LNCAP (cell line): ENCODE results near the gene KCNIP1.

Experiments used
- TF ChIP-seq, protein P1 (sequence below): fragments of 450-650 bp; IDR thresholded peaks from 2 replicates; pipeline ENCODE4 v1.5.1; 2017; ENCODE audit warnings: mild to moderate bottlenecking

The KCNIP1 gene

DNA sequence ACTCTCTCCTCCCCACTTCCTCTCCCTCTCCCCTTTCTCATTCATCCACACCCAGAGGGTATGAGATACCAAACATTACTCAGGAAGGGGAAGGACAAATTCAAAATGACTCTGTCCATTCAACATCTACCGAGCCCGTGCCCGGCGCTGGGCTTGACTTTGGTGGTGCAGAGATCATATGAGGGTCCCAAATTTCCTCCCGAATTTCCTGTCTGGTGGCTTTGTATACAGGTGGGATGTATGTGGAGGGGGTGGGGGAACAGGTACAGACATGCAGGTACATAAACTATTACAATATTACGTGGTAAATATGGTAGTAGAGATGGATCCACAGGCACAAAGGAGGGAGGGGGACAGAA, 257.9 kb downstream of the KCNIP1 start:
- TF ChIP-seq, protein P1, sequence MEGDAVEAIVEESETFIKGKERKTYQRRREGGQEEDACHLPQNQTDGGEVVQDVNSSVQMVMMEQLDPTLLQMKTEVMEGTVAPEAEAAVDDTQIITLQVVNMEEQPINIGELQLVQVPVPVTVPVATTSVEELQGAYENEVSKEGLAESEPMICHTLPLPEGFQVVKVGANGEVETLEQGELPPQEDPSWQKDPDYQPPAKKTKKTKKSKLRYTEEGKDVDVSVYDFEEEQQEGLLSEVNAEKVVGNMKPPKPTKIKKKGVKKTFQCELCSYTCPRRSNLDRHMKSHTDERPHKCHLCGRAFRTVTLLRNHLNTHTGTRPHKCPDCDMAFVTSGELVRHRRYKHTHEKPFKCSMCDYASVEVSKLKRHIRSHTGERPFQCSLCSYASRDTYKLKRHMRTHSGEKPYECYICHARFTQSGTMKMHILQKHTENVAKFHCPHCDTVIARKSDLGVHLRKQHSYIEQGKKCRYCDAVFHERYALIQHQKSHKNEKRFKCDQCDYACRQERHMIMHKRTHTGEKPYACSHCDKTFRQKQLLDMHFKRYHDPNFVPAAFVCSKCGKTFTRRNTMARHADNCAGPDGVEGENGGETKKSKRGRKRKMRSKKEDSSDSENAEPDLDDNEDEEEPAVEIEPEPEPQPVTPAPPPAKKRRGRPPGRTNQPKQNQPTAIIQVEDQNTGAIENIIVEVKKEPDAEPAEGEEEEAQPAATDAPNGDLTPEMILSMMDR, result no peak

DNA sequence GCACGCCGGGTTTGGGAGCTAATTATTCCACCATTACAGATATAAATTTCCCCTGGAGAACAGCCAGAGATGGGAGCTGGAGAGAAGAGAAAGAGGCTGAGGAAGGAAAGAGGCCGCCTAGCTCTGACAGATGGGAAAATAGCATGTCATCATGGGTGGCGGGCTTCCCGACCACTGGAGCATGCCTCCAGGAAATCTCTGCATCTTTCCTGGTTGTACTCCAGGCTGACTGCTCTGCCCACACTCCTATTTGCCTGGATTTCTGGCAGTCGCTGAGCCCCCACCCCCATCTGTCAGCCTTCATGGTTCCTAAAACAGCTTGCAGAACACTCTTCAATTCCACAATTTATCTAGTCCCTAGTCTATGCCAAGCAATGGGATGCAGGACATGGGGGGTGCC, 265.4 kb downstream of the KCNIP1 start:
- TF ChIP-seq, protein P1, result no peak

DNA sequence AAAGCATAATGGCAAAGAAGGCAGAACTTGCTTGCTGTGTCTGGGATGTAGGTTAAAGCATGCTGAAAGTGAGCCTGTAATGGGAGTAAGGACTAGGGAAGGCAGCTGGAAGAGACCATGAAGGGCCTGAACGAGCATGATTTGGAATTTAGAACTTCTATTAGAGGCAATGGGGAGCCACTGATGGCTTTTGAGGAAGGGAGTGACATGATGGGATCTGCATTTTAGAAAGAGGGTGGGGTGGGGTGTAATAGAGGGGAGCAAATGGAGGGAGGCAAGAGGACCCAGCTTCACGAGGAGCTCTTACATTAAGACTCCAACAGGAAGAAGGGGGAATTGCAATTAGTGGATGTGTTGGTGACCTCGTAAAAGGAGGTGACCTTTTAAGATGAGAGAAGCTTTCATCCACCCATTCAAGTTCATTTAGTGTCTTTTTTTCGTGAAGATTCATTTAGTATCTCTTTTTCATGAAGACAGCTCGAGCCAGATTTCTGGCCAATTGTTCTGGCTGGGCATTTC, 266.1 kb downstream of the KCNIP1 start:
- TF ChIP-seq, protein P1, result no peak

DNA sequence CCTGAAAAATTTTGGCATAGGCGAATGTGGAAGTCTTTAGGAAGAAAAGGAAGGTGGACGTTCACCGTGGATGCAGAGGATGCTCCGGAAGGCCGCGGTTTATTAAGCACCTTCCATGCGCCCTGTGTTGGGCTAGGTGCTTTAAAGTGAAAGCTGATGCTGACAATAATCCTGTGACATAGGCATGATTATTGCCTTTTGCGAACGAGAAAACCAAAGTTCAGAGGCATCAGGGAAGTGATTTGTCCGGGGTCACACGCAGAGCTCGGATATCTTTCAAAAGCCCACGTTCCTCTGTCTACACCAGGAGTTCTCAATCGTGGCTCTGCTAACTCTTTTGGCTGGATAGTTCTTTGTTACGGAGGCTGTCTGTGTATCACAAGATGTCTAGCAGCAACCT, 267.7 kb downstream of the KCNIP1 start:
- TF ChIP-seq, protein P1, result no peak

DNA sequence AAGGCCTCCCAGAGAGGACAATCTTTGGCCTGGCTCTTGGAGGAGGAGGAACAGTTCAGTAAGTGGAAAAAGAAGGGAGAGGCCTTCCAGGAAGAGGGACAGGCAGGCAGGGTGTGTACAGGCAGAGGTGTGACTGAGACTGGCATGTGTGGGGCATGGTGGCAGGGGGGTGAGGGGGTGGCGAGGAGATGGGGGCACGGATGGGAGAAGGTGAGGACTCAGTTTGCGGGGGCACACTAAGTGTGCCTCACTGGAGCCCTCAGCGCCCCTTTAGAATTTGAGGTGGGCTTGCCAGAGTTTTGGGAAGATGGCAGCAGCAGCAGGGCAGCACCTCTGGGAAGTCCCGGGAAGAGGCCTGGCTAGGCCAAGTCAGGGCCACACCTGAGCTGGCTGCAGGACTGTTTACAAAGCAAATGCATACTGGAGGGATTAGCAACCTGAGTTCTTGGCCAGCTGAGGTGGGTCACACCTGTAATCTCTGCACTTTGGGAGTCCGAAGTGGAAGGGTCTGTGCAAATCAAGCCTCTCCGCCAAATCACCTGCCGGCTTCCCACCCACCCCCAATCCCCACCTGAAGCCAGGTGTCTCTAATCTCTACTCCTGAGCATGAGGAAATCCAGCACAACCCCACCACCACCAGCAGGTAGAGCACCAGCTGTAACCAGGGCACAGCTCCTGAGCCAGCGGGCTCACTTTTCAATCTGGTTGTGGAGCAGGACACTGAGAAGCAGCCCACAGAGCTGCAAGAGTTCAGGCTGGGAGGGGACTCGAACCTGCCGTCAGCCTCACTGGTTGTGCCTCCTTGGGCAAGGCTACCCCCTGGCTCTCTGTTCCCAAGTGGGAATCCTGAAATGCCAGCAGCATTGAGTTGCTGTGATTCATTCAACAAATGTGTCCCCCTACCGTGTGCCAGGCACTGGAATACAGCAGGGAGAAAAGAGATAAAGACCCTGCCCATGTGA, 269.5 kb downstream of the KCNIP1 start:
- TF ChIP-seq, protein P1, result no peak

DNA sequence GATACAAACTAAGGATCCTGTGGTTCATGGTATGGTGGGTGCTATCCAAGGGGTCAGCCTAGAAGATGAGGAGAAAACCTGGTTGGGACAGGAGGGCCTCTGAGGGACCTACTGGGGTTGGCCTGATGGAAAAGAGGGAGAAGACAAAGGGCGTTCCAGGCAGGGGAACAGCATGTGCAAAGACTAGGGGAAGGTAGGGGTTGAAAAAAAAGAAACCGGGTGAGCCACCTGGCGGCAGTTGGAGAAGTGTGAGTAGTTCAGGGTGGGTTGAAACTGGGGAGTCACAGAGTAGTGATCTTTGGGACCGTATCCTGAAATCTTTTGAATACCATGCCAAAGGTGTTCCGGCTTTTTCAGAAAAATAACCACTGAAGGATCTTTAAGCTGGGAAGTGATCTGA, 271.0 kb downstream of the KCNIP1 start:
- TF ChIP-seq, protein P1, result no peak

DNA sequence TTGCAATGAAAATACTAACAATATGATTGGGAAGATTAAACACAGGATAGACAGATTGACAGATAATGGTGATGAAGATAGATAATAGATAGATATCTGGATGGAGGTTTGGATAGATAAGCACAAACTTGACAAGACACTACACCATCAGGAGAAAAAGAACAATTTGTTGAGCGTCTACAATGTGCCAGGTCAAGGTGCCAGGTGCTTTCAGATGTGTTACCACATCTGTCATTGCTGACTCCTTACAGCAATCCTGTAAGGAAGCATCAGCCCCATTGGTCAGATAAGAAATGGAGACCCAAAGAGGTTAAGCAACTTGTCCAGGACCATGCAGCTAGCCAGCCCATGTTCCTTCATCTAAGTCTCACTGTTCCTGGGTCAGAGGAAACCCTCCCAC, 278.1 kb downstream of the KCNIP1 start:
- TF ChIP-seq, protein P1, result no peak
